ENCODE measurements around the gene PTPN18. TPM values are rescaled to one million over a fixed set of nuclear protein-coding genes. Genes with fewer than 3 reads are reported as not detected.
"Not testable (repeated sequence)": the region's sequence is repeated elsewhere in the genome, so short reads cannot be mapped to it uniquely, and the experiment has no call there.

Gene PTPN18
- total RNA-seq, 2 experiments from 2014 or later: 27.6 to 27.8 TPM

- POLR2A ChIA-PET; H3K9me3 Mint-ChIP-seq; ATAC-seq (ENCODE audit: poor library complexity); H3K27me3 Mint-ChIP-seq; H3K27ac ChIP-seq (ENCODE audit: low read depth in 1 of 2, low read length in 2 of 2); DNase-seq; intact Hi-C loops (cut with DNase I, micrococcal nuclease); H3K4me1 Mint-ChIP-seq (ENCODE audit: low read depth); H3K4me3 Mint-ChIP-seq; H3K27ac Mint-ChIP-seq; H3K4me3 ChIP-seq (ENCODE audit: low read length); CTCF ChIA-PET; H3K36me3 Mint-ChIP-seq (ENCODE audit: low read depth); H3K4me1 ChIP-seq (ENCODE audit: insufficient read depth, low read length); H3K27me3 ChIP-seq (ENCODE audit: control insufficient read depth in 1 of 2, insufficient read depth in 2 of 2, low read length in 2 of 2); H3K9me3 ChIP-seq (ENCODE audit: control insufficient read depth in 1 of 2, insufficient read depth in 1 of 2, low read length in 2 of 2); H3K36me3 ChIP-seq (ENCODE audit: insufficient read depth, low read length): not testable (repeated sequence)
Observed at GRCh38 chr2:130418845-130419244, 63.0 kb downstream of the PTPN18 start.

Other genes with a start within 250 kb of the PTPN18 start
- gene POTEF, start 226.8 kb upstream of the PTPN18 start, total RNA-seq: not detected
- gene CCDC74B, start 210.9 kb upstream of the PTPN18 start, total RNA-seq: under 1 TPM; 0.38 to 0.56 TPM
- 10 to 100 TPM; 81.2 to 89.9 TPM for gene SMPD4, start 174.5 kb upstream of the PTPN18 start, total RNA-seq
- 100 to 1,000 TPM; 229 to 254 TPM for gene MZT2B, start 173.8 kb upstream of the PTPN18 start, total RNA-seq
- gene TUBA3E, start 157.6 kb upstream of the PTPN18 start, total RNA-seq: not detected
- gene IMP4, start 13.2 kb upstream of the PTPN18 start, total RNA-seq: 10 to 100 TPM; 81.7 to 88.1 TPM
- gene POTEI, start 153.3 kb downstream of the PTPN18 start, total RNA-seq: not detected
- not detected for gene CFC1B, start 165.2 kb downstream of the PTPN18 start, total RNA-seq
- not detected for gene CFC1, start 243.5 kb downstream of the PTPN18 start, total RNA-seq